DND-41 (cell line): ENCODE measurements around the gene IBA57.

ENCODE experiments used
- EZH2 ChIP-seq: IDR thresholded peaks from 3 replicates; pipeline ENCODE4 v1.6.1; 2012; ENCODE audit warnings: borderline replicate concordance, low read depth, mild to moderate bottlenecking, moderate library complexity, low read length, inconsistent platforms; ENCODE audit not compliant: severe bottlenecking
- TF ChIP-seq, protein P1 (sequence below): IDR thresholded peaks from 2 replicates; pipeline ENCODE4 v1.5.1; 2012; ENCODE audit warnings: borderline replicate concordance, low read length, moderate library complexity, mild to moderate bottlenecking; ENCODE audit not compliant: poor library complexity, severe bottlenecking; ENCODE audit errors: extremely low read depth

GRCh38 chr1:228148935-228149405 lies 16.6 kb upstream of the IBA57 start:
- TF ChIP-seq, protein P1, sequence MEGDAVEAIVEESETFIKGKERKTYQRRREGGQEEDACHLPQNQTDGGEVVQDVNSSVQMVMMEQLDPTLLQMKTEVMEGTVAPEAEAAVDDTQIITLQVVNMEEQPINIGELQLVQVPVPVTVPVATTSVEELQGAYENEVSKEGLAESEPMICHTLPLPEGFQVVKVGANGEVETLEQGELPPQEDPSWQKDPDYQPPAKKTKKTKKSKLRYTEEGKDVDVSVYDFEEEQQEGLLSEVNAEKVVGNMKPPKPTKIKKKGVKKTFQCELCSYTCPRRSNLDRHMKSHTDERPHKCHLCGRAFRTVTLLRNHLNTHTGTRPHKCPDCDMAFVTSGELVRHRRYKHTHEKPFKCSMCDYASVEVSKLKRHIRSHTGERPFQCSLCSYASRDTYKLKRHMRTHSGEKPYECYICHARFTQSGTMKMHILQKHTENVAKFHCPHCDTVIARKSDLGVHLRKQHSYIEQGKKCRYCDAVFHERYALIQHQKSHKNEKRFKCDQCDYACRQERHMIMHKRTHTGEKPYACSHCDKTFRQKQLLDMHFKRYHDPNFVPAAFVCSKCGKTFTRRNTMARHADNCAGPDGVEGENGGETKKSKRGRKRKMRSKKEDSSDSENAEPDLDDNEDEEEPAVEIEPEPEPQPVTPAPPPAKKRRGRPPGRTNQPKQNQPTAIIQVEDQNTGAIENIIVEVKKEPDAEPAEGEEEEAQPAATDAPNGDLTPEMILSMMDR: no peak
- no peak for TF ChIP-seq EZH2
